H4 (cell line): ENCODE results near the gene AGR2. TPM values are rescaled to one million over a fixed set of nuclear protein-coding genes. Genes with fewer than 3 reads are reported as not detected.
"Not testable (repeated sequence)": the region's sequence is repeated elsewhere in the genome, so short reads cannot be mapped to it uniquely, and the experiment has no call there.

Experiments
- DNase-seq: peaks from one replicate; pipeline ENCODE4 v3.0.0-alpha.2; 2015; ENCODE audit warnings: low spot score
- total RNA-seq: library from RNA; depleted of rRNA; stranded (reverse); fragments of >200 nt; shearing (Covaris generic); gene quantifications from 2 replicates; pipeline ENCODE4 v1.2.3, GENCODE V29; 2014; rRNA removed

AGR2 gene
- not detected in 2 replicates for total RNA-seq

- DNase-seq: no peak
Observed at GRCh38 chr7:16804674-16805439, at the start of gene AGR2. Gene AGR2 (minus strand): TSS chr7:16804999. CDS start chr7:16801796, 3,203 bp downstream.

DNA sequence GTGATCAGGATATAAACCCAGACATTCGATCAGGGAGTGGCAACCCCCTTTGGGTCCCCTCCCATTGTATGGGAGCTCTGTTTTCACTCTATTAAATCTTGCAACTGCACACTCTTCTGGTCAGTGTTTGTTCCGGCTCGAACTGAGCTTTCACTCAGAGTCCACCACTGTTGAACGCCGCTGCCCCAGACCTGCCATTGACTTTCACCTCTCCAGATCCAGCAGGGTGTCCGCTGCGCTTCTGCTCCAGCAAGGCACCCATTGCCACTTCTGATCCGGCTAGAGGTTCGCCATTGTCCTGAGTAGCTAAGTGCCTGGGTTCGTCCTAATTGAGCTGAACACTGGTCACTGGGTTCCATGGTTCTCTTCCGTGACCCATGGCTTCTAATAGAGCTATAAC lies 48.4 kb upstream of the AGR2 start:
- not testable (repeated sequence) for DNase-seq

- no peak for DNase-seq
Observed at GRCh38 chr7:16851829-16852228, 47.0 kb upstream of the AGR2 start.

DNA sequence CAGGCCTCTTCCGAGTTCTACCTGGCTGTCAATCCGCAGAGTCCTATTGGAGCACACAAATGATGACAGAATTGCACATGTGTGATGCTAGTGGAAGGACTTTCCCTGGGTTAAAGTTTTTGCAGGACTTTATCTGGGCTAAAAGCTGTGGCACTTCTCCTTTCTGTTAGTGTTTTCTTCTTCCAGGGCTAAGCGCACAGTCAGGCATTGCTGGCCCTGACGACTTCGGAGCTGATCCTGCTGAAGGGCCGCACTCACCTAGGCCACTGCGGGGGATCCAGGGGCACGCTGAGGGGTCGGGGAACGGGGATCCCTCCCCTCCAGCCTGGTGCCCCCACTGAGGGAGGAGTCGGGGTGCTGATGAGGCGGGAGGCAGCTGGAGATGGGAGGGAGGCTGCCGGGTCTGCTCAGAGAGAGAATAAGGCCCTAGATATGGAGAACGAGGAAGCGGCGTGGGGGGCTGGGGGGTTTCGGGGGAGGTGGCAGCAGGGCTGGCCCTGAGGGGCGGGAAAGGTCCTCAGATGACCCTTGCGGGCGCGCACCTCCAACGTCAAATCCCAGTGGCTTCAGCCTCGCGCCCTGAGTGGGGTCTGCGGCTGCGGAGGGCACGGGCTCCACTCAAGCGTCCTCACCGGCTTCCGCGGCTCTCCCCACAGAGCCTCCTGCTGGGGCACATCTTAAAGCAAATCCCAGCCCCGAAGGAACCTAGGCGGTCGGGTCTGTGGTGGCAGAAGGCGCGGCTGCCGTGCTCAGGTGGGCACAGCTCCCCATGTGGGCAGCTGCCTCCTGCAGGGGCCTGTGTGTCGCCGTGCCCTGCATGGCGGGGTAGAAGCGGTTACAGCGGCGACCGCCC lies 46.0 kb upstream of the AGR2 start:
- no peak for DNase-seq

DNA sequence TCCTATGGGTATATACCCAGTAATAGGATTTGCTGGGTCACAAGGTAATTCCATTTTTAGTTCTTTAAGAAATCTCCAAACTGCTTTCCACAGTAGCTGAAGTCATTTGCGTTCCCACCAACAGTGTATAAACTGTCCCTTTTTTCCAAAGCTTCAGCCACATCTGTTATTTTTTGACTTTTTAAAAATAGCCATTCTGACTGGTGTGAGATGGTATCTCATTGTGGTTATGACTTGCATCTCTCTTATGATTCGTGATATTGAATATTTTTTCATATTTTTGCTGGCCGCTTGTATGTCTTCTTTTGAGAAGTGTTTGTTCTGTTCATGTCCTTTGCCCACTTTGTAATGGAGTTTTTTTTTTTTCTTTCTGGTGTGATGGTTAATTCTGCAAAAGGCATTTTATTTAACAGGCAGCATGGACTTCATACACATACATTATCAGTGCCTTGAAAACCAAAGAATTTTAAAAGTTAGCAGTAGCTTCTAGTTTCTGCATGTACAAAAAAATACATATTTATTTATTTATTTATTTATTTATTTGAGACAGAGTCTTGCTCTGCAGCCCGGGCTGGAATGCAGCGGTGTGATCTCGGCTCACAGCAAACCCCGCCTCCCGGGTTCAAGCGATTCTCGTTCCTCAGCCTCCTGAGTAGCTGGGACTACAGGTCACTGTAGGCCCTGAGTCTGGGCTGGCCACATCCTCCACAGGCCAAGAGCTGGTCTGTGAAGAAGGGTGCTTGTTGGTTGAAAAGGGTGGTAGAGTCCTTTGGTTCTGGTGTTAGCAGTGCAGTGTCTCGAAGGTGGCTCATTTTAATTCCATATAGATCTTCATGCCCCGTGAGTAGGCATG lies 44.7 kb upstream of the AGR2 start:
- no peak for DNase-seq

- peak; percentile 62 for DNase-seq
Observed at GRCh38 chr7:16847381-16847860, 42.6 kb upstream of the AGR2 start.

DNA sequence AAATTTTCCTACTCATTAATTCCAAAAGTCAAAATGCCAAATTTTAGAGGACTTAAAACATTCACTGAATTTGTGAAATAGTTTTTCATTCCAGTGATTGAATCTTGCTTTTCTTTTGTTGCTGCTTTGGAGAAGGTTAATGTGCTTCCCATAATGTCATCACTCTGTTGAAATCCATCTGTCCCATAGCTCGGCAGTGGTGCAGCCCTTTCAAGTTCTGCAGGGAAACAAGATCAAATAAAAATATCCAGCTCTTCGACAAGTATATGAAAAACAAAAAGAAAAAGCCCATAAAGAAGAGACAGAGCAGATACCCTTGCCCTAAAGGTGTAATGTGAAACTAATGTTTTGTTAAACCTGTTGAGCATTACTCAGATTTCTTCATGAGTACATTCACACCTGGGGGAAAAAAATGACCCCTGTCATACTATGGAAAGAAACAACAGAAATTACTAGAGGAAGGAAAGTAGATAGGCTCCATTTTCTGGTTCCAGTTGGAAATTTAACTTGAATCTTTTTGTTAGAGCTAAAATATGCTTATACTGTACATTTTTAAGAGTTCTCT lies 41.9 kb upstream of the AGR2 start:
- no peak for DNase-seq

DNA sequence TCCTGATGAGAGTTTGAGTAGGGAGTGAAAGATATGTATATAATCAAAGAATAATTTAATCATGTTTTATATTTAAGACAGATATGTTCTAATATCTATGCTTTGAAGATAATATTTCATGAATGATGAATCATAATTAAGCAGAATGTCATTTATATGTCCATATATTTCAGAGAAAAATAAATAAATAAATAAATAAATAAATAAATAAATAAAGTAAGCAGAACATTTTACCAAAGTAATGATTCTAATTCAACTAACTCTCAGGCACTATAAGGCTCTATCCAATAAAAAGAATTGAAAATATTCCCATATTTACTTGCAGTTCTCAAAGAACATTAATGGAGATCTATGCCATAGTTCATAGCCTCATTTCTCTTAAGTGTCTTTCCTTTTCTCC lies 40.9 kb upstream of the AGR2 start:
- DNase-seq: no peak

DNA sequence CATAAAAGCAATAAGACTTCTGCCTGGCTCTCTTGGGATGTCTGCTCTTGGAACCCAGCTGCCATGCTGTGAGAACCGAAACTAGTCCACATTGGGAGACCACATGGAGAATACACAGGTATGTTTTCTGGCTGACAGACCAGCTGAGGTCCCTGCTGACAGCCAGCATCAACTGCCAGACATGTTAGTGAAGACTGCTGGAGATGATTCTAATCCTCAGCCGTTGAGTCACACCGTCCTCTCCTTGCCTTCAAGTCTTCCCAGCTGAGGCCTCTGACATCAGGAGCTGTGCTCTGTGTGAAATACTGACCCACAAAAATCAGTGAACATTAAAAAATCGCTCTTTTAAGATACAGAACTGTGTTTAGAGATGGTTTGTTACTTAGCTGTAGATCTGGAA lies 36.9 kb upstream of the AGR2 start:
- DNase-seq: no peak

DNA sequence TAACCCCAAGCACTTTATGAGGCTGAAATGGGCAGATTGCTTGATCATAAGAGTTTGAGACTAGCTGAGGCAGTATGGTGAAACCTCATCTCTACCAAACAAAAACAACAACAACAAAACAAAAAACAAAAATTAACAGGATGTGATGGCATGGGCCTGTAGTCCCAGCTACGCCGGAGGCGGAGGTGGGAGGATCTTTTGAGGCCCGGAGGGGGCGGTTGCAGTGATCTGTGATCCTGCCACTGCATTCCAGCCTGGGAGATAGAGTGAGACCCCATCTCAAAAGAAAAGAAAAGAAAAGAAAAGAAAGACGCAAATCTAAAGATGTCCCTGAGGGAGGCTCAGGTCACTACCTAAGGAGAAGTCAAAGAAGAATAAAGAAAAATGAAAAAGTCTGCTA lies 35.3 kb upstream of the AGR2 start:
- DNase-seq: no peak

DNA sequence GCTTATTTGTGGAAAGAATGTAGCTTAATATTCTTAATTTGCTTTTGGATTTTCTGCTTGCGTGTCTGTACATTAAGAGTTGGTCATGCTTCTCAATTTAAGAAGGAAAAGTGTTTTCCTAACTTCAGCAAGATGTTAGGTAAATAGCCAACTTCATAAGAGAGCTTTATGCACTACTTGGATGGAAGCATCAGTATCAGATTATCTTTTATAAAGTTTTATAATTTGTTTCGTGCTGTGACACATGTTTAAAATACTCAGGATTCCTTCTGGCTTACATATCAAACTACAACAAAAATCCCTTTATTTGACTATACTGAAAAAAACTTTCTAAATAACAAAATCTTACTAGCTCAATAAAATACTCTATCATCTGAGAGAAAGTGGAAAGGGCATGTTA lies 34.8 kb upstream of the AGR2 start:
- DNase-seq: no peak

GRCh38 chr7:16838891-16839290 lies 34.1 kb upstream of the AGR2 start:
- DNase-seq: no peak

GRCh38 chr7:16838386-16838785 lies 33.6 kb upstream of the AGR2 start:
- no peak for DNase-seq

DNA sequence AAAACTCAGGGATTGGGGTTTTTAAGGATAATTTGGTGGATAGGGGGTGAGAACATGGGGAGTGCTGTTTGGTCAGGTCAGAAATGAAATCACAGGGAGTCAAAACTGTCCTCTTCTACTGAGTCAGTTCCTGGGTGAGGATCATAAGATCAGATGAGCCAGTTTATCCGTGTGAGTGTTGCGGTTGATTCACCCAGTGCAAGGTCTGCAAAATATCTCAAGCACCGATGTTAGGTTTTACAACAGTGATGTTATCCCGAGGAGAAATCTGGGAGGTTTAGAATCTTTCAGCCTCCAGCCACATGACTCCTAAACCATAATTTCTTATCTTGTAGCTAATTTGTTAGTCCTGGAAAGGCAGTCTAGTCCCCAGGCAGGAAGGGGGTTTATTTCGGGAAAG lies 31.7 kb upstream of the AGR2 start:
- no peak for DNase-seq

DNA sequence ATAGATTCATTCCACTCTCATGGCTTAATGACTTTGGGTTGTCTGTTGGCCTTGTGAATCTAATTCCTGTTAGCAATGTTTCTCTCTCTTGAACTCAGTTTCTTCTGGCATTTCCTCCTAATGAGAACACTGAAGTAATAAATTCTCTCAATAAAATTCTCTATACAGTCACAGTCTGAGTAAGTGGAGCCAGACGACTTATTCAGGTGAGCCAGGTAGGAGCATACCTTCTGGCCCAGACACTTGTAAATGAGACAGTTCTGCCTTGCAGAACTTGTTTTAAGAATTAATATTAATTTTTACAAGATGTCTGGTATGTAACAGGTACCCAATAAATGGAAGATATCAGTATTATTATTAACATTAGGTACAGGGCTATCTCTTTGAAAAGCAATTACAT lies 28.6 kb upstream of the AGR2 start:
- DNase-seq: no peak

DNA sequence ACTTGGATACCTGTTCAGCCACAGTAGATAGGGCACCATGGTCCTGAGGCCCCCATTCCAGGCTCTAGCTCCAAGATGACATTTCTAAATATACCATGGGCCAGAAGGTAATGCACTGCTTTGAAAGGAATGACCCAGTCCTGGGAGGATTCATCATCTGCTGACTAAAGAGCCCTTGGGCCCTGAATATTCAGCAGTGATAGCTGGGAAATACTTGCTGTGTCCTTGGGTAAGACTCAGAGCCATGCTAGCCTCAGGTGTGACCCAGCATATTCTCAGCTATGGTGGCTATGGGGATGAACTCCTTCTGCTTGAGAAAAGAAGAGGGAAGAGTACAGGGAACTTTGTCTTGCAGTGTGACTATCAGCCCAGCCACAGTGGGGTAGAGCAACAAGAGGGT lies 21.3 kb upstream of the AGR2 start:
- DNase-seq: no peak

DNA sequence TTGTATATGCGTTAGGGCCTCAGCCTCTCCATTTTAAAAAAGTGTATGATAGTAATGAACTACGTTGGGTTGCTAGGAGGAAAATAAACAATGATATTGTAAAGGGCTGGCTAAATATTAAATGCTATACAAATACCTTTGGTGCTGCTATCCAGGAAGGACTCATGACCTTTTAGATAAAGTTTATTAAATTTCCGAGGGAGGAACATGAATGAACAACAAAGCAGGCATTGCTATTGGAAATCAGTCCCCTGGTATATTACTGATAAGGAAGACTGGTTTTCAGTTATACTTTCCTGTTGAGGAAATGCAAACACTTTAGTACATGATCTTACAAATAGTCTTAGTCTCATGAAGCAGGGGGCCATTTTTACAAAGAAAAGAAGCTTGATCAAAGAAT lies 17.2 kb upstream of the AGR2 start:
- DNase-seq: no peak

DNA sequence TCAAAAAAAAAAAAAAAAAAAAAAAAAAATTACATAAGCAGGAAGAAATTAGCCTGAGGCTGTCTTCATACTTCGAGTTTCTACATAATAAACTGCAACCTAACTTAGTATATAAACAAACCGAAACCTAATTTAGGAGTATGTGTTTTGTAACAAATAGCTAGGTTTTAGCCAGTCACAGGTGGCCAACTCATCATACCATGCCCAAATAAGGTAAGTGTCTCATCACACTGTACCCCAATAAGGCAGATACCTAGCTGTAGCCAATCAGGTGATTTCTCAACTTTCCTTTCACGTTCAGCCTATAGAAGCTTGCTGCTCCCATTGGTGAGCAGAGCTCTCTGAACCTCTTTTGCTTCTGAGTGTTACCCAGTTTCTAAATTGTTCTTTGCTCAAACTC lies 13.9 kb upstream of the AGR2 start:
- DNase-seq: peak; percentile 51

DNA sequence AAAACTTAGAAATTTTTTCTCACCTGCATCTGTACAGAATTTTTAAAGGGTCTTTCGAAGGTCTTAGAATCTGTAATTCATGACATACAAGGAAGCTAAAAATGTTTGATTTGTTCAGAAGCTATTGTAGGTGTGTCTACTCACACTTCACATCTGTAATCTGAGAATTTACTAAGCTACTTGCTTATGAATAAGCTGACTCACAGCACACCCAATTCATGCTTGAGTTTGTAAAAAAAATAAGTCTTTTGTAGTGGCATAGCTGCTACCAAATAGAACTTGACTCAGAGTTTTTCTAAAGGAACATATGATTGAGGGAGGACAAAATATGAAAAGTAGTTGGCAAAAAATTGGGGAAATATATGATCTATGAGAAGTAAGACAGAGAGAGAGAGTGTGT lies 12.7 kb upstream of the AGR2 start:
- DNase-seq: peak; percentile 76

DNA sequence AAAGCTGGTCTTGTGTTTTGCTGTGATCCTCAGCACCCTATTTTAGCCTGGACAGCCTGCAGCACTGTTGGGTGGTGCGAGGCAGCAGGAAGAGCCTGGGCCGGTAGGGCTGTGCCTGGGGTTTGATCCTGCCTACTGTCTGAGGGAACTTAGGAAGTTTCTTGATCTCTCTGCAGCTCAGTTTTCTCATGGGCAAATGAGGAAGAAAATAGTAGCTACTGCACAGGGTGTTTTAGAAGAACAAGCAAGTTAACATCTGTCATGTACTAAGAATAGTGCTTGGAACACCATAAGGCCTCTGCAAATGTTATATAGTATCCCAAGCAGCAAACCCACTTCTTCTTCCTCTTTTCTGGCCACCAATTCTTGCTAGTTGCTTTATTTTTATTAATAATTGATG lies 12.0 kb upstream of the AGR2 start:
- DNase-seq: no peak

DNA sequence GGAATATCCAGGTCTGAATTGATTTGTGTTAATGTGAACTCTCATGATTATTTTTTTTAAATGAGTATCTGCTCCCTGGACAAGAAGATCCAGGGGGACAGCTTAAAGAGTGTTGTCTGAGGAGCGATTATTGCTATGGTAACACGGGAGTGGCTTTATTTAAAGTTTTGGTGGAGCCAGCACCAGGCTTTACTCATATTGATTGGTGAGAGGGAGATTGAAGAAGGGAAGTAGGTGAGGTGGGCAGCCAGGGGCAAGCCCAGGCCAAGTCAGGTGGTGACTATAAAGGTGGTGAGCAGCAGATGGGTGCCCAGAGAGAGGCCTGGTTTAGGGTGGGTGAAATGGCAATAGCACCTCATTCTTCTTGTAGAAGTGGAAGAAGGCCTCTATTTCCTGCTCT lies 10.2 kb upstream of the AGR2 start:
- no peak for DNase-seq

- no peak for DNase-seq
Observed at GRCh38 chr7:16813232-16813616, 8.4 kb upstream of the AGR2 start.
